MM.1S (cell line): ENCODE data around the gene RGS12.

ENCODE experiments used
- CTCF ChIP-seq: fragments of 300-600 bp; sonication (generic); IDR thresholded peaks from 2 replicates; pipeline ENCODE4 v1.5.1; 2016; ENCODE audit warnings: antibody characterized with exemption, low read length, mixed read lengths
- EZH2 ChIP-seq: fragments of 300-600 bp; sonication (generic); optimal IDR thresholded peaks from 2 replicates; pipeline ENCODE3; 2017; ENCODE audit warnings: low read depth, mild to moderate bottlenecking, antibody characterized with exemption, low read length, mixed read lengths
- EZH2phosphoT487 ChIP-seq: fragments of 300-600 bp; sonication (generic); IDR thresholded peaks from 2 replicates; pipeline ENCODE4 v1.6.1; 2018; ENCODE audit warnings: antibody characterized with exemption, low read length

GRCh38 chr4:3321295-3321889 is 28.6 kb downstream of the RGS12 start:
- TF ChIP-seq CTCF: no peak
- TF ChIP-seq EZH2phosphoT487: no peak
- TF ChIP-seq EZH2: no peak
